MM.1S (cell line): Measurements from ENCODE around the gene SKAP2.

ENCODE experiments used
- DNase-seq: peaks from one replicate; pipeline ENCODE4 v3.0.0-alpha.2; 2015
- H2AFZ ChIP-seq: fragments of 300-600 bp; sonication (generic); 2 replicates; pipeline ENCODE4 v1.6.0; 2016; ENCODE audit warnings: antibody characterized with exemption, low read length
- H3F3A ChIP-seq: fragments of 300-600 bp; sonication (generic); 2 replicates; pipeline ENCODE4 v1.6.1; 2016; ENCODE audit warnings: mild to moderate bottlenecking, antibody characterized with exemption, low read length, moderate library complexity, mixed read lengths; ENCODE audit not compliant: insufficient read depth
- H3K27ac ChIP-seq: fragments of 300-600 bp; sonication (generic); 2 replicates; pipeline ENCODE4 v1.5.1; 2016; ENCODE audit warnings: mild to moderate bottlenecking, low read length
- H3K27me3 ChIP-seq: fragments of 300-600 bp; sonication (generic); replicated peaks from 2 replicates; pipeline ENCODE4 v1.6.0; 2016; ENCODE audit warnings: low read length; ENCODE audit not compliant: insufficient read depth
- H3K36me3 ChIP-seq: fragments of 300-600 bp; sonication (generic); replicated peaks from 2 replicates; pipeline ENCODE4 v1.6.1; 2016; ENCODE audit warnings: mild to moderate bottlenecking, low read length, mixed read lengths; ENCODE audit not compliant: insufficient read depth
- H3K4me1 ChIP-seq: fragments of 300-600 bp; sonication (generic); 2 replicates; pipeline ENCODE4 v1.6.1; 2016; ENCODE audit warnings: low read length, mixed read lengths
- H3K4me2 ChIP-seq: fragments of 300-600 bp; sonication (generic); 2 replicates; pipeline ENCODE4 v1.6.0; 2016; ENCODE audit warnings: low read depth, low read length
- H3K4me3 ChIP-seq: fragments of 300-600 bp; sonication (generic); 2 replicates; pipeline ENCODE4 v1.5.1; 2016; ENCODE audit warnings: low read length, mixed read lengths
- H3K79me2 ChIP-seq: fragments of 300-600 bp; sonication (generic); 2 replicates; pipeline ENCODE4 v1.6.1; 2016; ENCODE audit warnings: mixed run types, low read length, mixed read lengths
- H3K9ac ChIP-seq: fragments of 300-600 bp; sonication (generic); 2 replicates; pipeline ENCODE4 v1.6.1; 2016; ENCODE audit warnings: low read length, mixed read lengths
- H3K9me2 ChIP-seq: fragments of 300-600 bp; sonication (generic); replicated peaks from 2 replicates; pipeline ENCODE4 v1.6.1; 2016; ENCODE audit warnings: mild to moderate bottlenecking, low read length, mixed read lengths; ENCODE audit not compliant: insufficient read depth
- H3K9me3 ChIP-seq: fragments of 300-600 bp; sonication (generic); replicated peaks from 2 replicates; pipeline ENCODE4 v1.6.1; 2016; ENCODE audit warnings: mild to moderate bottlenecking, low read length, mixed read lengths; ENCODE audit not compliant: insufficient read depth
- H4K20me1 ChIP-seq: fragments of 300-600 bp; sonication (generic); 2 replicates; pipeline ENCODE4 v1.6.1; 2016; ENCODE audit warnings: mild to moderate bottlenecking, low read length, moderate library complexity, mixed read lengths; ENCODE audit not compliant: insufficient read depth
- CTCF ChIP-seq: fragments of 300-600 bp; sonication (generic); IDR thresholded peaks from 2 replicates; pipeline ENCODE4 v1.5.1; 2016; ENCODE audit warnings: antibody characterized with exemption, low read length, mixed read lengths
- EZH2 ChIP-seq: fragments of 300-600 bp; sonication (generic); optimal IDR thresholded peaks from 2 replicates; pipeline ENCODE3; 2017; ENCODE audit warnings: low read depth, mild to moderate bottlenecking, antibody characterized with exemption, low read length, mixed read lengths
- EZH2phosphoT487 ChIP-seq: fragments of 300-600 bp; sonication (generic); IDR thresholded peaks from 2 replicates; pipeline ENCODE4 v1.6.1; 2018; ENCODE audit warnings: antibody characterized with exemption, low read length

The SKAP2 gene

DNA sequence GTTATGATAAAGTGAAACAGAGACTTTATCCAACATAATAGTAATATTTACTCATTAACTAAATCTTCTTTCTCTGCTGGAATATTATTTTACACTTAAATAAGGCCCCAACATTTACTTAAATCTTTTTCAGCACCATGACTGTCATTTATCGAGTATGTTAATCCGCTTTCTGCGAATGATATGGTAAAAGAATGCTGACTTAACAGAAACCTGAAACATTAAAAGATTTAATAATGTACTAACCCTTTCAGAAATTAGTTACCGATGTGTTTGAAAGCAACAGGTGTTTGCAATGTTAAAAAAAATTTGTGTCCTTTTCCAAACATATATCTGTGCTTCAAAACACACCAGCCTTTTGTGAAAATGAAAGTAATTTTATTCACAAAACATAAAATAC, 190.5 kb downstream of the SKAP2 start:
- H3K4me1 ChIP-seq = no peaks in the 10 kb centered on the region
- H3K27me3 ChIP-seq = no peaks in the 10 kb centered on the region
- TF ChIP-seq EZH2phosphoT487 = no peak
- TF ChIP-seq EZH2 = no peak
- no peak for TF ChIP-seq CTCF
- H3K79me2 ChIP-seq = no peaks in the 10 kb centered on the region
- no peaks in the 10 kb centered on the region for H3K9me3 ChIP-seq
- H2AFZ ChIP-seq = no peak overlapping the region
- no peak overlapping the region for H3K9ac ChIP-seq
- H3K27ac ChIP-seq = no peak overlapping the region
- H3K4me3 ChIP-seq = no peak overlapping the region
- no peaks in the 10 kb centered on the region for H3K9me2 ChIP-seq
- no peaks in the 10 kb centered on the region for H3K36me3 ChIP-seq
- no peaks in the 10 kb centered on the region for H4K20me1 ChIP-seq
- DNase-seq = peak; percentile 10
- 0 out of 2 replicates have a peak, but pooled peaks cover 3% of the 10 kb centered on the region for H3F3A ChIP-seq
- no peak overlapping the region for H3K4me2 ChIP-seq

- Histone ChIP-seq H3K27ac (no peak overlapping the region), H3K36me3 (no peaks in the 10 kb centered on the region), H3K9me3 (no peaks in the 10 kb centered on the region), H3F3A (0 out of 2 replicates have a peak, but pooled peaks cover 3% of the 10 kb centered on the region), H3K4me3 (no peak overlapping the region), H3K27me3 (no peaks in the 10 kb centered on the region), H4K20me1 (no peaks in the 10 kb centered on the region), H3K4me1 (no peaks in the 10 kb centered on the region), H3K79me2 (no peaks in the 10 kb centered on the region), H3K9me2 (no peaks in the 10 kb centered on the region), H3K4me2 (no peak overlapping the region), H3K9ac (no peak overlapping the region), H2AFZ (no peak overlapping the region)
- no peak for TF ChIP-seq EZH2phosphoT487
- no peak for TF ChIP-seq CTCF
- no peak for TF ChIP-seq EZH2
- no peak for DNase-seq
Observed at GRCh38 chr7:26673271-26673670, 191.1 kb downstream of the SKAP2 start.

DNA sequence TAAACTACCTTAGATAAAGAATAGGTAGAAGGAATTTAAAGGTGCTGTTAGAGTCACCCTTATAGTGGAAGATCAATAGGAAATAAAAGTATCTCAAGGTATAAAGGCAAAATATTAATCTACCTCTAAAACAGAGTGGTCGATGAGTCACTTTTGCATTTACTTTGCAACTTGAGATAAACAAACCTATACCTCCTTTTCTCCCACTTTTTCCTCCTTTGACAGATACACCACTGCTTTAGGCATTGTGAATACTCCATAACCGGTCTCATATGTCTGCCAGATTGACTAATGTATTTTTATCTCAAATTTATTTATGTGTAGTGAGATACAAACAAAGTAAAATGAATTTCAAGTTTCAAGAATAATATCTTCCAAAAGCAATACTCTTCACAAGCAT, 193.5 kb downstream of the SKAP2 start:
- Histone ChIP-seq H2AFZ (no peak overlapping the region), H4K20me1 (no peaks in the 10 kb centered on the region), H3K79me2 (no peaks in the 10 kb centered on the region), H3K27me3 (0 out of 2 replicates have a peak, but pooled peaks cover 5% of the 10 kb centered on the region), H3K27ac (no peak overlapping the region), H3F3A (0 out of 2 replicates have a peak, but pooled peaks cover 3% of the 10 kb centered on the region), H3K36me3 (no peaks in the 10 kb centered on the region), H3K4me1 (no peaks in the 10 kb centered on the region), H3K4me3 (no peak overlapping the region), H3K9me3 (no peaks in the 10 kb centered on the region), H3K9me2 (no peaks in the 10 kb centered on the region), H3K9ac (no peak overlapping the region), H3K4me2 (no peak overlapping the region)
- TF ChIP-seq CTCF = no peak
- TF ChIP-seq EZH2phosphoT487 = no peak
- TF ChIP-seq EZH2 = no peak
- DNase-seq = no peak
